ENCODE results near the gene MOAP1. TPM values are rescaled to one million over a fixed set of nuclear protein-coding genes. Genes with fewer than 3 reads are reported as not detected.
"Not testable (repeated sequence)": the region's sequence is repeated elsewhere in the genome, so short reads cannot be mapped to it uniquely, and the experiment has no call there.

MOAP1 gene
- total RNA-seq, 1 experiment from 2014 or later = 9.3 TPM

- no peaks in the 10 kb centered on the region for H3K4me1 ChIP-seq (replicated peaks; ENCODE audit: insufficient read depth)
- BruUV-seq (replicated peaks) = no TSS peak
- no peak overlapping the region for H2AFZ ChIP-seq
- intact Hi-C loops (cut with micrococcal nuclease; ENCODE audit: unreplicated experiment) = no loop called here
- DNase-seq = no peak
- H3K79me2 ChIP-seq (ENCODE audit: low read depth) = no peaks in the 10 kb centered on the region
- no peaks in the 10 kb centered on the region for H3K9me3 ChIP-seq (ENCODE audit: insufficient read depth, low read depth)
- POLR2A ChIA-PET (ENCODE audit: unreplicated experiment) = no interaction called here
- no peaks in the 10 kb centered on the region for H3K36me3 ChIP-seq (ENCODE audit: low read depth)
- no peaks in the 10 kb centered on the region for H3K27me3 ChIP-seq (ENCODE audit: insufficient read depth, low read depth)
- no peak overlapping the region for H3K27ac ChIP-seq
- no peak overlapping the region for H3K4me2 ChIP-seq
- TF ChIP-seq EZH2 (IDR thresholded peaks at IDR 0.05; ENCODE audit: low read depth) (no peak), CTCF (conservative IDR thresholded peaks at IDR 0.05) (no peak)
- no peaks in the 10 kb centered on the region for H3K9me2 ChIP-seq (ENCODE audit: insufficient read depth)
- H4K20me1 ChIP-seq (ENCODE audit: insufficient read depth) = no peaks in the 10 kb centered on the region
- CTCF ChIA-PET = no interaction called here
- H3F3A ChIP-seq (ENCODE audit: insufficient read depth, low read depth) = no peaks in the 10 kb centered on the region; the same call in 1 of the 2 replicates
- H3K4me3 ChIP-seq = no peak overlapping the region
Observed at GRCh38 chr14:93142854-93143652, 41.6 kb downstream of the MOAP1 start.

- no peak for DNase-seq
- no peaks in the 10 kb centered on the region for H4K20me1 ChIP-seq (ENCODE audit: insufficient read depth)
Observed at GRCh38 chr14:93137864-93138263, 46.8 kb downstream of the MOAP1 start.

GRCh38 chr14:93136508-93136907 is 48.2 kb downstream of the MOAP1 start:
- BruUV-seq (replicated peaks); H4K20me1 ChIP-seq (ENCODE audit: insufficient read depth); DNase-seq; H3K36me3 ChIP-seq (ENCODE audit: low read depth); CTCF ChIA-PET; H3K4me3 ChIP-seq; H2AFZ ChIP-seq; H3K27ac ChIP-seq; H3K27me3 ChIP-seq (ENCODE audit: insufficient read depth, low read depth); POLR2A ChIA-PET (ENCODE audit: unreplicated experiment); intact Hi-C loops (cut with micrococcal nuclease; ENCODE audit: unreplicated experiment); H3K4me2 ChIP-seq; H3K9me3 ChIP-seq (ENCODE audit: insufficient read depth, low read depth); H3K9me2 ChIP-seq (ENCODE audit: insufficient read depth); H3K79me2 ChIP-seq (ENCODE audit: low read depth): not testable (repeated sequence)
- H3K4me1 ChIP-seq (replicated peaks; ENCODE audit: insufficient read depth) = peaks cover 41% of the 10 kb centered on the region
- H3F3A ChIP-seq (ENCODE audit: insufficient read depth, low read depth) = peaks cover 36% of the 10 kb centered on the region

More at GRCh38 chr14:93137864-93138263, 46.8 kb downstream of the MOAP1 start:
- no peaks in the 10 kb centered on the region for H3K9me2 ChIP-seq (ENCODE audit: insufficient read depth)
- intact Hi-C loops (cut with micrococcal nuclease; ENCODE audit: unreplicated experiment) = loop anchor here (2.0 kb wide), 2 partner anchors 165 to 257 kb away; no protein-coding TSS in a partner anchor
- no peak overlapping the region for H3K4me3 ChIP-seq
- no peak overlapping the region for H2AFZ ChIP-seq
- H3K9me3 ChIP-seq (ENCODE audit: insufficient read depth, low read depth) = no peaks in the 10 kb centered on the region
- ChIA-PET POLR2A (ENCODE audit: unreplicated experiment) (interaction anchor here (0.7 kb wide), 1 partner anchor 23 kb away, joined by 3 read pairs; no protein-coding TSS in a partner anchor), CTCF (interaction anchor here (0.6 kb wide), 2 partner anchors 8 to 32 kb away, joined by 3 to 9 read pairs; no protein-coding TSS in a partner anchor)
- H3K27me3 ChIP-seq (ENCODE audit: insufficient read depth, low read depth) = no peaks in the 10 kb centered on the region
- H3K36me3 ChIP-seq (ENCODE audit: low read depth) = no peaks in the 10 kb centered on the region
- H3K27ac ChIP-seq = no peak overlapping the region
- H3K79me2 ChIP-seq (ENCODE audit: low read depth) = no peaks in the 10 kb centered on the region
- peaks cover 23% of the 10 kb centered on the region for H3F3A ChIP-seq (ENCODE audit: insufficient read depth, low read depth)
- H3K4me1 ChIP-seq (replicated peaks; ENCODE audit: insufficient read depth) = peaks cover 30% of the 10 kb centered on the region
- no peak overlapping the region for H3K4me2 ChIP-seq
- TF ChIP-seq EZH2 (IDR thresholded peaks at IDR 0.05; ENCODE audit: low read depth) (no peak), CTCF (conservative IDR thresholded peaks at IDR 0.05) (no peak)
- no TSS peak for BruUV-seq (replicated peaks)

Data from PC-9 (cell line).